ENCODE data around the gene ACSS1.

The ACSS1 gene

GRCh38 chr20:25030649-25031207 is 27.2 kb downstream of the ACSS1 start:
- DNase-seq, result no peak

DNA sequence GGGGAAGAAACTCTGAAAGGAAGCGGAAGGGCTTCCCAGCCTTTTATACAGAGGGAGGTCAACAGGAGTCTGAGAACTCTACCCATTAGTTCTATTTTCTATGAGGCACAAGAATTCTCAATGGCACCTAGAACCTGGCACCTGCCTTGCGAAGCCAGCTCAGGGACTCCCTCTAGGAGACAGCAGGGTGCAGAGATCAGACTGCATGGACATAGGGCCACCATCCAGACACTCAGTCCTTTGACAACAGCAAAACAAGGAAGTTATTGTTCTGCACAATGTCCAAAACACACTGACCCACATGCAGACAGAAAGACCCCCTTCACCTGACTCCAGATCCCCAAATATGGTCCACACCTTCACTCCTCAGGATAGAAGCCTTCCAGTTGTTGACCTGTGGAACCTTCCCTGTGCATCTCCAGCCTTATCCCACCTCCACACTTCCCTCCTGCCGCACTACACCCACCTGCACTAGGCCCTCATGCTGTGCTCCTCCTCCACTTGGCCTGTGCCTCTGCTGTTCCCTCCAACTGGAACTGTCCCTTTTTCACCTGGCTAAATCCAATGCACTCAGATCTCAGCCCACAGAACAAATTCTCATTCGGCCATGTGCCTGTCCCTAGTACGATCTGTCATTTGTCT is 27.8 kb downstream of the ACSS1 start:
- no peak for DNase-seq

DNA sequence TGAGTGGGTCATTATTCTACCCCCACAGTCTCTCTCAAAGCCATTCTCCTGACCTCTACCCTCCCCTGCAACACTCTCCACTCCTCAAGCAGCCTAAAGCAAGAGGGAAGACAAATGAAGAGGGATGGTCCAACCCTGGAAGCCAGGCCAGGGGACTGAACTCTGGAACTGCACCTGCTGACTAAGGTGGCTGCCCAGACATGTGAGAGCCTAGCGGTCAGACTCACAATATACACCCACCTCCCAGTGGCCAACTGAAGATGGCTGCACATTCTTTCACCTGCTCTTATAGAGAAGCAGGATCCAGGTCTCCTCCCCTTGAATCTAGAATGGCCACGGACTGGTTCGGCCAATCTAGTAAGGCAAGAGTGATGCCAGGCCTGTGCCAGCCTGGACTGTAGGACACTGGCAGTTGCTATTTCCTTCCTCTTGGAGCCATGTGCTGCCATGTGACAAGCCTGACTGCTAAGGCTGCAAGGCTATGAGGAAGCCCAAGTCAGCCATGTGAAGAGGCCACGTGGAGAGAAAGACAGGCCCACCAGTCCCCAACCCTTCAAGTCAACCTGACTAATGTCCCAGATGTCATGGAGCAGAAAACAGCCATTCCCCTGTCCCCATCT is 31.8 kb downstream of the ACSS1 start:
- no peak for DNase-seq

- DNase-seq, result no peak
Measured at GRCh38 chr20:25025091-25025861, 32.7 kb downstream of the ACSS1 start.

- DNase-seq, result no peak
Measured at GRCh38 chr20:25024171-25024570, 33.8 kb downstream of the ACSS1 start.

DNA sequence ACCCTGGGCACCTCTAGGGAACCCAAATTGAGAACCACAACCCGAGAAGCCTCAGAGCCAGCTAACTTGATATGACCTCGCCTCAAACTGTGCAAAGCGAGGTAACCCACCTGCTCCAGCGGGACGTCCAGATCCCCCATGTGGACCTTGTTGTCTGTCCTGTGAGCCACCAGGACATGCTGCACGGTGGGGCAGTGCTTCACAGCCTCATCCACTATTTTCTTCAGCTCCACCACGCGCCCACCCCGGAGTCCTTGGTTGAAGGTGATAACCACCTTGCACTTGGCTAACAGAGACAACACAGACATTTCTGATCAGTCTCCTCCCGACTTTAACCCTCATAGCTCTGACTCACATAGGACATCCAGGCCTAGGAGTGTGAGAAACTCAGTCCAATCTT is 34.6 kb downstream of the ACSS1 start:
- DNase-seq, result no peak

GRCh38 chr20:25022680-25023079 is 35.3 kb downstream of the ACSS1 start:
- no peak for DNase-seq

- DNase-seq, result no peak
Measured at GRCh38 chr20:25021336-25021735, 36.6 kb downstream of the ACSS1 start.

- no peak for DNase-seq
Measured at GRCh38 chr20:25020901-25021301, 37.0 kb downstream of the ACSS1 start.

- DNase-seq, result no peak
Measured at GRCh38 chr20:25020345-25020744, 37.6 kb downstream of the ACSS1 start.

DNA sequence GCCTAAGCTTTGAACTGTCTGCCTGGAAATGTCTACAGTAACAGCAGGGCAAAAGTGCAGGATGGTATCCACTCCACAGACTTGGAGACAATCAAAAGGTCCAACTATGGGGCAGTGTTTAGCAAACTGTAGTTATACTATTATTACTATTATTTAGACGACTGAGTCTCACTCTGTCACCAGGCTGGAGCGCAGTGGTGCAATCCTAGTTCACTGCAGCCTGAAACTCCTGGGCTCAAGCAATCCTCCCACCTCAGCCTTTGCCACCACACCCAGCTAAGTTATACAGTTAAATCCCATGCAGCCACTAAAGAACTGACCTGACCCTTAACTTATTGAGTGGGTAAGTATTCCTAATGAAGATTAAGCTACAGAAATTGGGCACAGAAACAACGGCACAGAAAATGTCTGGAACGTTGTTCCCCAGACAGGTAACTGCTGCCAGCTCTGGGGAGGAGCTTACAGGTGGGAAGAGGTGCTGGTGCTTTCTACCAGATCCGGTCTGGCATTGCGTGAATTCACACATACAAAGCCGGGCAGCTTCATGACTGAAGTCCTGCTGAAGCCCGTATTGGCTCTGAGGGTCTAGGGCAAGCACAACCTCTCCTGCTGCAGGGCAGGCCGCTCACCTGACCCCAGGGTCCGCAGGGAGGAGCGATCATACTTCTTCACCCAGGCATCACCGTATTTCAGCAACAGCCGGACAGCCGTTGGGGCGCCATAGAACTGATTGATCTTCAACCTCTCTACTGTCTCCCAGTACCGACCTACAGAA is 38.4 kb downstream of the ACSS1 start:
- no peak for DNase-seq

GRCh38 chr20:25018841-25019240 is 39.1 kb downstream of the ACSS1 start:
- no peak for DNase-seq

DNA sequence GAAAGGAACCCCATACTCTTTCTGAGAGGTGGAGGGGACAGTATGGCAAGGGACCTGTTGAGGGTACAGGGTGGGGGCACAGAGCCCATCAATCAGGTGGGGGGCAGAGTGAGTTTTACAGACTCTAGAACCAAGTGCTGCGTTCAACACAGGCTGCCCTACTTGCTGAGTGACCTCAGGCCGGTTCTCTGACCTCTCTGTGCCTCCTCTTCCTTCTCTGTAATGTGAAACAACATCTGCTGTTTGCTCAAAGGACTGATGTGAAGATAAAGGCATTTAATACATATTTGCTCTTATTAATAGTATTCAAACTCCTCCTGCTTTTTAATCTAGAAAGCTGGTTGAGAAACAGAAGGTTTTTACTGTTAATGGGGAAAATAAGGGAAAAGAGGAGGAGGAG is 39.5 kb downstream of the ACSS1 start:
- DNase-seq, result no peak

DNA sequence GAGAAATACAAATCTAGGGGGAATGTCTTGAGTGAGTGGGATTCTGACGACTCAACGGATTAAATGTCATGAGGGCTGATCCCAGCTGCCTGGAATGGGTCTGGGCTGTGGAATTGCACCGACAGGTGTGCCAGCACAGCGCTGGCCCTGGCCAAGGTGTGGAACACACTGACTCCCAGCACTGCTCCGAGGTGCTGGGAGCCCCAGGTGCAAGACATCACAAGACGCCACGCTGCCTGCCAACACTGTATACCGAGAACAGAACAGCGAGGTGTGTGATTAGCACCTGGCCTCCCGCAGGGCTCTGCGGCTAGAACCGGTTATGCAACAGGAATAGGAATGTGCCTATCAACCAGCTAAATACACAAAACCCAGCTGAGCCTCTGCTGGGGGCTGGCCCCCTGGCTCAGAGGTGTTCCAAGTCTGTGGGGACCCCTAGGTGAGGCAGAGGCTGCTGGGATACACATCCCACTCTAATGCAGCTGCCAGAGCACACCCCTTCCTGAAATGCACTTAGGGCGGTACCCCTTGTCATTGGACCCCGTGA is 40.6 kb downstream of the ACSS1 start:
- DNase-seq, result peak; percentile 95

DNA sequence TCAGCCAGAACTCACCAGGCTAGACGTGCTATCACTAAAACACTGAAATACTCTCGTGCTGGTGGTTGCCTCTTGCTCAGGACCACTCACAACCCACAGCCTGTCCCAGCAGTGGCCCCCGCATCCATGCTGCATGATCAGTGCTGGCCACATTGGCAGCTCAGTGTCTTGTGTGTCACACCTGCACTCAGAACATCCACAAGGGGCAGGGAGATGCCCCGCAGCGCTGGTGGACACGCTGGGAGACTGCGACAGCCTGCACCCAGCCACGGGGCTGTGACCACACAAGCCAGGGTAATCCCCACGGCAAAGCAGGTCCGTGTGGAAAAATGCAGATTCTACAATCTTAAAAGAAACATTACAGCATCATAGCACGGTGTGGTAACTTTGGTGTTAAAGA is 41.5 kb downstream of the ACSS1 start:
- no peak for DNase-seq

DNA sequence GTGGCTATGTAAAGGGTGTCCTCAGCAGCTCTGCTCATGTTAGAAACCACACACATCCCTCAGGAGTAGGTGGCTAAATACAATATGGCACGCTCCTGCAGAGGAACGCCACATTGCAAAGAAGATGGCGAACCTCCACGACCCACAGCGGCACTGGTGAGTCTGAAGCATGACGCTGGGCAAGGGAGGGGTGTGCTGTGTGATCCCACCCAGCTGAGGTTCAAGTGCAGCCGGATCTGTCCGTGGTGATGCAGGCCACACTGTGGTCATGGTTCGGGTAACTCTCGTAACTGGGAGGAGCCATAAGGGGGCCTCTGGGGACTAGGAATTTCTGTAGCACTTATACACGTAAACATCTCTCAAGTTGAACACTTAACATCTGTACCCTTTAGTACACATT is 42.0 kb downstream of the ACSS1 start:
- no peak for DNase-seq

- no peak for DNase-seq
Measured at GRCh38 chr20:25014816-25015215, 43.1 kb downstream of the ACSS1 start.

DNA sequence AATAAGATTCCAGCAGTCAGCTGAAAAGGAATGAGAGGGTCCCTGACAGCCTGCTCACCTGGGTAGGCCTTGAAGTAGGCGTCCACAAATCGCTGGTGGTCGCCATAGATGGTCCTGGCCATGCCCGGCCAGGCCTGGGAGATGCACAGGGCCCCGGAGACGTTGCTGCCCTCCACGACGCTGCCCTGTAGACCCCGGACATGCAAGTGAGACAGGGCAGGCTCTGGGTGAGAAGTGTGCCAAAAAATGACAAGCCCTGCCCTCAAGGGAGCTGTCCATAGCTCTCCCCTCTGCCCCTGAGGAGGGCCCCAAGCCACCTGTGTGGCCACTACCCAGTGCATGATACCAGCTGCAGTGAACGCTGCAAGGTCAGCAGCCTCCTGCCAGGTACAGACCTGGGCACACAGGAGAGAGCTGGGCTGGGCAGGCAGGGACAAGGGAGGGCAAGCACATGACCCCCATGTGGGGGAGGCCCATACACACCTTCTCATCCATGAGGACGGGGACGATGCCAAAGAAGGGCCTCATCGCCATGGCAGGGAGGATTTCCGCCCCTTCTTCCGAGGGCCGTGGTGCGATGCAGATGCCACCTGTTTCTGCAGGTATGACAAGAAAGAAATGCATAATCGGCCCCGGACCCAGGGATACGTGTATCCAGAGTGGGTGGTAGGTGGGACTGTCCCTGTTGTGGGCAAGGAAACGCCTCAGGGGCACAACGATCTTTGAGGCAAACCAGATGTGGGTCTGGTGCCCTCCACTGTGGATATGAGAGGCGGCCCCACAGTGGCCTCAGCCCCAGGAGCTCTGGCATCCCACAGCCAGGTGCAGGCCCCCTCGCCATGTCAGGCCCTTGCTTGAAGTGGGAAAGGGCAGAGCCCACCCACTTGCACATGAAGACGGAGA is 44.2 kb downstream of the ACSS1 start:
- no peak for DNase-seq

- no peak for DNase-seq
Measured at GRCh38 chr20:25012616-25013189, 45.2 kb downstream of the ACSS1 start.

DNA sequence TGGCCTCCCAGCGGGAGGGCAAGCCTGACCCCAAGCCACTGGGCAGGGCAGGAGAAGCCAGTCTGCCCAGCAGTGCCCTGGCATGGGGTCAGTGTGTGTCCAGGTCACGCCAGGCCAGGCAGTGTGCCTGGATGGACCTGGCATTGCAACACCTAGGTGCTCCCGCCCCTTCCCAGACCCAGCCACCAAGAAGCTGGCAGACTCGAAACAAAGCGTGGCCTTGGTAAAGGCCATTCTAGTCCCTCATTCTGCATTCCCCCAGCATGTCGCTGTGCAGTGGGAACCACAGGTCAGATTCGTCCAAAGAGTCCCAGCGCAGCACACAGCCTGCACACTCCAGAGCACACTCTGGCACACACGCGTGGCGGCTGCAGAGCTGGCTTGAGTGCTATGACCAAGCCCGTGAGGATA is 46.1 kb downstream of the ACSS1 start:
- no peak for DNase-seq

DNA sequence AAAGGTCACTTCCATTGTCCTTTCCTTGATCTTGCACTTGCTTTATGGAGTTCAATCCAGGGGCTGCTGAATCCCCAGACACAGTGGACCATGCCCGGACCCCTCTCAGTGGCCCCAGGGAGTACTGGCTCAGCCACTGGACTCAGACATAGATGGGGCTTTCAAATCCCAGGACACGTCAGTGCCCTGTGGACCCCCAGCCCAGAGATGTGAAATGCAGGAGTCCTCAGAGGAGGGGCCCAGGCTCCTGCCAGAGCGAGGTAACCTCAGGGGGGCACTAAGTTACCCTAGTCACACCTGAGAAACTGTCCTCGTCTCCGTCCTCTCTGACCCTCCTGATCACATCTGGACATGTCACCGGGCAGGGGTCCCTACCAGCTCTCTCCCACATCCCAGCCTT is 46.7 kb downstream of the ACSS1 start:
- no peak for DNase-seq

All from NCI-H2171 treated with DMSO at 0.1 percent for 48 hours (cell line).